ENCODE data around the gene PCDHB12.
"Not testable (repeated sequence)": the region's sequence is repeated elsewhere in the genome, so short reads cannot be mapped to it uniquely, and the experiment has no call there.

Gene PCDHB12

GRCh38 chr5:141208478-141208877, at the start of gene PCDHB12:
PCDHB12 (plus strand) TSS chr5:141208719; CDS start chr5:141208908, 189 bp downstream.
- DNase-seq: no peak

- DNase-seq: peak in 1 of 2 donors; percentile 10
These were observed 35.9 kb upstream of the PCDHB12 start, which contains the start of gene PCDHB7 for GRCh38 chr5:141172381-141173204. PCDHB7 (plus strand) TSS chr5:141172644; CDS start chr5:141172836, 192 bp downstream.

GRCh38 chr5:141174291-141175104, 34.0 kb upstream of the PCDHB12 start:
- not testable (repeated sequence) for DNase-seq

- DNase-seq: no peak
These were observed 32.6 kb upstream of the PCDHB12 start for GRCh38 chr5:141175933-141176332.

- not testable (repeated sequence) for DNase-seq
These were observed 30.8 kb upstream of the PCDHB12 start, which contains the start of gene PCDHB8 for GRCh38 chr5:141177577-141178191. PCDHB8 (plus strand) TSS chr5:141177790; CDS start chr5:141178035, 245 bp downstream.

GRCh38 chr5:141179371-141179770, 29.1 kb upstream of the PCDHB12 start:
- DNase-seq: not testable (repeated sequence)

- not testable (repeated sequence) for DNase-seq
These were observed 28.6 kb upstream of the PCDHB12 start for GRCh38 chr5:141179876-141180275.

- DNase-seq: no peak
These were observed 28.2 kb upstream of the PCDHB12 start for GRCh38 chr5:141180313-141180712.

- no peak for DNase-seq
These were observed 26.3 kb upstream of the PCDHB12 start, which contains the start of gene PCDHB16 for GRCh38 chr5:141182248-141182647. PCDHB16 (plus strand) TSS chr5:141182387; CDS start chr5:141182560, 173 bp downstream.

GRCh38 chr5:141184117-141184855, 24.2 kb upstream of the PCDHB12 start:
- not testable (repeated sequence) for DNase-seq

GRCh38 chr5:141186897-141187512, 21.5 kb upstream of the PCDHB12 start, which contains the start of gene PCDHB9:
PCDHB9 (plus strand) TSS chr5:141187161; CDS start chr5:141187319, 158 bp downstream.
- peak in 1 of 2 donors; percentile 23 for DNase-seq

GRCh38 chr5:141188682-141189081, 19.8 kb upstream of the PCDHB12 start:
- not testable (repeated sequence) for DNase-seq

GRCh38 chr5:141189131-141189530, 19.4 kb upstream of the PCDHB12 start:
- not testable (repeated sequence) for DNase-seq

- peak in 1 of 2 donors; percentile 22 for DNase-seq
These were observed 16.3 kb upstream of the PCDHB12 start, which contains the start of gene PCDHB10 for GRCh38 chr5:141192110-141192725. PCDHB10 (plus strand) TSS chr5:141192353; CDS start chr5:141192553, 200 bp downstream.

- not testable (repeated sequence) for DNase-seq
These were observed 14.2 kb upstream of the PCDHB12 start for GRCh38 chr5:141194332-141194731.

GRCh38 chr5:141196363-141196762, 12.2 kb upstream of the PCDHB12 start:
- no peak for DNase-seq

- DNase-seq: peak in 1 of 2 donors; percentile 5
These were observed 8.9 kb upstream of the PCDHB12 start, which contains the start of gene PCDHB11 for GRCh38 chr5:141199359-141200235. PCDHB11 (plus strand) TSS chr5:141199627; CDS start chr5:141199775, 148 bp downstream.

GRCh38 chr5:141201126-141201525, 7.4 kb upstream of the PCDHB12 start:
- DNase-seq: not testable (repeated sequence)

- DNase-seq: not testable (repeated sequence)
These were observed 6.9 kb upstream of the PCDHB12 start for GRCh38 chr5:141201646-141202045.

Measured in CD4-positive, alpha-beta T cell treated with Interleukin-1 beta for 1 hour (primary cell).